HEK293 (cell line): ENCODE measurements around the gene TOR4A.

Source experiments
- CTCF ChIA-PET: fragments of 350-600 bp; formaldehyde crosslinking; extraction: SDS; loops from one replicate; lab custom pipeline; 2021; ENCODE audit warnings: antibody characterized with exemption; lab: Yijun Ruan, JAX
- POLR2A ChIA-PET: fragments of 300-600 bp; formaldehyde crosslinking; extraction: SDS; loops from one replicate; lab custom pipeline; 2020; ENCODE audit warnings: antibody characterized with exemption, inconsistent platforms; lab: Yijun Ruan, JAX
- H3K27ac ChIP-seq: fragments of 200-500 bp; sonication (Bioruptor generic); 2 replicates; pipeline ENCODE4 v1.5.1; 2014; ENCODE audit warnings: low read depth, low read length, control low read depth, inconsistent platforms; ENCODE audit errors: extremely low read depth
- H3K36me3 ChIP-seq, 2 experiments: fragments of 200-500 bp in 1 of 2; sonication (Bioruptor generic) in 1 of 2; 1 replicate in 1 of 2; 2 replicates in 1 of 2; pipeline ENCODE4 v1.5.1; 2014 to 2017; ENCODE audit warnings: inconsistent platforms in 2 of 2, low read length in 2 of 2; ENCODE audit not compliant: control insufficient read depth in 2 of 2, insufficient read depth in 1 of 2
- H3K4me1 ChIP-seq: fragments of 200-500 bp; sonication (Bioruptor generic); 2 replicates; pipeline ENCODE4 v1.5.1; 2014; ENCODE audit warnings: mild to moderate bottlenecking, low read length, inconsistent platforms; ENCODE audit not compliant: control insufficient read depth, insufficient read depth
- H3K4me3 ChIP-seq: 2 replicates; pipeline ENCODE4 v1.5.1; 2011; ENCODE audit warnings: low read depth, mild to moderate bottlenecking, control low read depth, low read length, moderate library complexity
- H3K9me3 ChIP-seq: fragments of 200-500 bp; sonication (Bioruptor generic); 2 replicates; pipeline ENCODE4 v1.5.1; 2014; ENCODE audit warnings: low read depth, low read length, inconsistent platforms; ENCODE audit not compliant: control insufficient read depth, insufficient read depth
- BCL11B ChIP-seq: fragments of 450-650 bp; formaldehyde crosslinking; IDR thresholded peaks from 2 replicates; pipeline ENCODE4 v1.5.1; 2016; ENCODE audit warnings: low read depth, missing biosample characterization, missing genetic modification characterization
- CTCF ChIP-seq: fragments of 450-650 bp; formaldehyde crosslinking; IDR thresholded peaks from 2 replicates; pipeline ENCODE4 v1.5.1; 2016; ENCODE audit warnings: missing biosample characterization, missing genetic modification characterization
- HOXD13 ChIP-seq: sonication (generic); formaldehyde crosslinking; IDR thresholded peaks from 2 replicates; pipeline ENCODE4 v1.8.0; 2022; ENCODE audit warnings: missing genetic modification reagents, borderline replicate concordance
- KLF7 ChIP-seq: fragments of 450-650 bp; formaldehyde crosslinking; IDR thresholded peaks from 2 replicates; pipeline ENCODE4 v1.5.1; 2016; ENCODE audit warnings: missing biosample characterization, missing genetic modification characterization, borderline replicate concordance
- KLF8 ChIP-seq: fragments of 450-650 bp; formaldehyde crosslinking; IDR thresholded peaks from 2 replicates; pipeline ENCODE4 v1.5.1; 2016; ENCODE audit warnings: missing biosample characterization, missing genetic modification characterization
- ZBTB44 ChIP-seq: fragments of 450-650 bp; IDR thresholded peaks from 2 replicates; pipeline ENCODE4 v1.5.1; 2018; ENCODE audit warnings: missing biosample characterization, mild to moderate bottlenecking, missing genetic modification characterization
- ZEB2 ChIP-seq: fragments of 450-650 bp; formaldehyde crosslinking; IDR thresholded peaks from 2 replicates; pipeline ENCODE4 v1.5.1; 2016; ENCODE audit warnings: missing biosample characterization, missing genetic modification characterization
- ZFP3 ChIP-seq: fragments of 450-650 bp; formaldehyde crosslinking; IDR thresholded peaks from 2 replicates; pipeline ENCODE4 v1.5.1; 2016; ENCODE audit warnings: low read depth, missing biosample characterization, missing genetic modification characterization
- ZFP37 ChIP-seq: fragments of 450-650 bp; formaldehyde crosslinking; IDR thresholded peaks from 2 replicates; pipeline ENCODE4 v1.5.1; 2016; ENCODE audit warnings: missing biosample characterization, missing genetic modification characterization
- ZIC2 ChIP-seq: fragments of 450-650 bp; formaldehyde crosslinking; IDR thresholded peaks from 2 replicates; pipeline ENCODE4 v1.5.1; 2016; ENCODE audit warnings: missing biosample characterization, missing genetic modification characterization
- ZNF169 ChIP-seq: fragments of 450-650 bp; formaldehyde crosslinking; IDR thresholded peaks from 2 replicates; pipeline ENCODE4 v1.5.1; 2016; ENCODE audit warnings: missing biosample characterization, missing genetic modification characterization
- ZNF221 ChIP-seq: fragments of 450-650 bp; formaldehyde crosslinking; IDR thresholded peaks from 2 replicates; pipeline ENCODE4 v1.5.1; 2017; ENCODE audit warnings: missing biosample characterization, missing genetic modification characterization, borderline replicate concordance
- ZNF23 ChIP-seq: fragments of 450-650 bp; formaldehyde crosslinking; IDR thresholded peaks from 2 replicates; pipeline ENCODE4 v1.5.1; 2016; ENCODE audit warnings: missing biosample characterization, missing genetic modification characterization, borderline replicate concordance
- ZNF274 ChIP-seq, 2 experiments: fragments of 200-500 bp in 1 of 2; fragments of 450-650 bp in 1 of 2; sonication (Bioruptor generic) in 1 of 2; formaldehyde crosslinking in 1 of 2; IDR thresholded peaks; 2 replicates each; pipeline versions ENCODE4 v1.5.1 to v1.6.1; 2014 to 2016; ENCODE audit warnings: borderline replicate concordance in 1 of 2, inconsistent platforms in 1 of 2, low read length in 1 of 2, missing biosample characterization in 1 of 2, missing genetic modification characterization in 1 of 2
- ZNF341 ChIP-seq: fragments of 450-650 bp; formaldehyde crosslinking; IDR thresholded peaks from 2 replicates; pipeline ENCODE4; 2016; ENCODE audit warnings: low read depth, missing biosample characterization, missing genetic modification characterization
- ZNF37A ChIP-seq: fragments of 450-650 bp; IDR thresholded peaks from 2 replicates; pipeline ENCODE4 v1.5.1; 2018; ENCODE audit warnings: missing biosample characterization, missing genetic modification characterization
- ZNF391 ChIP-seq: fragments of 450-650 bp; formaldehyde crosslinking; IDR thresholded peaks from 2 replicates; pipeline ENCODE4 v1.5.1; 2016; ENCODE audit warnings: low read depth, missing biosample characterization, missing genetic modification characterization, borderline replicate concordance
- ZNF530 ChIP-seq: fragments of 450-650 bp; formaldehyde crosslinking; IDR thresholded peaks from 2 replicates; pipeline ENCODE4 v1.5.1; 2016; ENCODE audit warnings: low read depth, missing biosample characterization, missing genetic modification characterization
- ZNF561 ChIP-seq: fragments of 450-650 bp; IDR thresholded peaks from 2 replicates; pipeline ENCODE4 v1.5.1; 2018; ENCODE audit warnings: missing biosample characterization, missing genetic modification characterization, borderline replicate concordance
- ZNF677 ChIP-seq: fragments of 450-650 bp; IDR thresholded peaks from 2 replicates; pipeline ENCODE4 v1.5.0; 2018; ENCODE audit warnings: missing biosample characterization, mild to moderate bottlenecking, missing genetic modification characterization, moderate library complexity
- ZNF701 ChIP-seq: fragments of 450-650 bp; formaldehyde crosslinking; IDR thresholded peaks from 2 replicates; pipeline ENCODE4 v1.5.1; 2016; ENCODE audit warnings: missing biosample characterization, missing genetic modification characterization
- ZNF747 ChIP-seq: fragments of 450-650 bp; formaldehyde crosslinking; IDR thresholded peaks from 2 replicates; pipeline ENCODE4 v1.5.1; 2016; ENCODE audit warnings: missing biosample characterization, missing genetic modification characterization
- ZNF76 ChIP-seq: fragments of 450-650 bp; formaldehyde crosslinking; IDR thresholded peaks from 2 replicates; pipeline ENCODE4; 2016; ENCODE audit warnings: low read depth, missing biosample characterization, missing genetic modification characterization, borderline replicate concordance
- ZXDB ChIP-seq: fragments of 450-650 bp; formaldehyde crosslinking; IDR thresholded peaks from 2 replicates; pipeline ENCODE4 v1.5.1; 2016; ENCODE audit warnings: missing biosample characterization, missing genetic modification characterization
- TF ChIP-seq, protein P1 (sequence below): sonication (generic); formaldehyde crosslinking; IDR thresholded peaks from 2 replicates; pipeline ENCODE4 v1.8.1; 2022; ENCODE audit warnings: mild to moderate bottlenecking, moderate library complexity, missing genetic modification reagents
- TF ChIP-seq, protein P2 (sequence below): fragments of 450-650 bp; formaldehyde crosslinking; IDR thresholded peaks from 2 replicates; pipeline ENCODE4 v1.5.1; 2016; ENCODE audit warnings: missing biosample characterization, missing genetic modification characterization
- TF ChIP-seq, protein P3 (sequence below): fragments of 450-650 bp; formaldehyde crosslinking; IDR thresholded peaks from 2 replicates; pipeline ENCODE4; 2016; ENCODE audit warnings: missing biosample characterization, missing genetic modification characterization

Gene TOR4A

DNA sequence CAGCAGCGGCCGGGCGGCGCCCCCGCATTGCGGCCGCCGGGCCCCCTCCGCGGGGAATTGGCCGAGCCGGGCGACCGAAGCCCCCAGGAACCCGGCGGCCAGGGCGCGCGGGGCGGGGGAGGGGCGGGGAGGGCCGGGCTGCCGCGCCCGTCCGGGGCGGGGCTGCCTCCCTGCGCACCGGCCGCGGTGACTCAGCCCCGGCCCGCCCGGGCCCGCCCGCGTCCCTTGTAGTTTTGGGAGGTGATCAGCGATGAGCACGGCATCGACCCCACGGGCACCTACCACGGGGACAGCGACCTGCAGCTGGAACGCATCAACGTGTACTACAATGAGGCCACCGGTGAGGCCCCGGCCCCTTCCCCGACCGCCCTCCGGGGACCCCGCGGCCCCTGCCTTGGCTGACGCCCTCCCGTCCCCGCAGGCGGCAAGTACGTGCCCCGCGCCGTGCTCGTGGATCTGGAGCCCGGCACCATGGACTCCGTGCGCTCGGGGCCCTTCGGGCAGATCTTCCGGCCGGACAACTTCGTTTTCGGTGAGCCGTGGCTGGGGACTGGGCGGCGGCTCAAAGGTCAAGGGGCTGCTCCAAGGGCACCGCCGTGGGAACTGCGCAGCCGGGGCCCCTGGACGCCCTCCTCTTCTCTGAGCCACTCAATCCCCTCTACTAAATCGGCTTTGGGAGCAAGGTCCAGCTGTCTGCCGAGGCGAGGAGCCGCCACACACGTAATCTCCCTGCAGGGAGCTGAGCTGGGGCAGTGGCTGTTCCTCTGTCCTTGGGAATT is 35.8 kb upstream of the TOR4A start:
- Histone ChIP-seq H3K9me3 (no peaks in the 10 kb centered on the region), H3K27ac (peak overlapping the region; percentile 89), H3K4me3 (peak overlapping the region; percentile 83), H3K36me3 (peaks cover 0 to 32% of the 10 kb centered on the region in 2 experiments; a peak in 1 of 3 replicates), H3K4me1 (peaks cover 6% of the 10 kb centered on the region; the same call in 1 of the 2 replicates)
- ChIA-PET CTCF (interaction anchor here (0.8 to 1.6 kb wide), 5 partner anchors 12 to 212 kb away, joined by 3 to 13 read pairs (median 5); partner anchors contain the start of genes CYSRT1, NELFB and NPDC1), POLR2A (interaction anchor here (0.6 to 11.5 kb wide), 56 partner anchors 12 to 514 kb away, joined by 3 to 336 read pairs (median 6); partner anchors contain the start of genes ANAPC2, ARRDC1, CYSRT1 and EXD3)
- TF ChIP-seq ZNF37A (tag by site-specific recombination) (no peak), ZFP3 (no peak), ZNF701 (tag by site-specific recombination) (no peak), ZNF747 (tag by site-specific recombination) (no peak), ZFP37 (tag by site-specific recombination) (0 out of 2 replicates have a peak, but pooled peaks have one; percentile 38), ZNF221 (tag by site-specific recombination) (no peak), ZNF561 (tag by site-specific recombination) (0 out of 2 replicates have a peak, but pooled peaks have one; percentile 33), ZNF76 (tag by site-specific recombination) (no peak), ZNF677 (tag by site-specific recombination) (no peak), ZNF169 (tag by site-specific recombination) (no peak), CTCF (tag by site-specific recombination) (no peak), BCL11B (tag by site-specific recombination) (peak; percentile 44; the same call in 1 of the 2 replicates), ZEB2 (tag by site-specific recombination) (peak; percentile 39; the same call in 1 of the 2 replicates), ZNF391 (tag by site-specific recombination) (0 out of 2 replicates have a peak, but pooled peaks have one; percentile 34), HOXD13 (CRISPR knock-in tag) (no peak), ZNF530 (tag by site-specific recombination) (no peak), ZXDB (tag by site-specific recombination) (0 out of 2 replicates have a peak, but pooled peaks have one; percentile 21), ZNF341 (tag by site-specific recombination) (peak; percentile 47; the same call in 1 of the 2 replicates), ZIC2 (tag by site-specific recombination) (0 out of 2 replicates have a peak, but pooled peaks have one; percentile 54), KLF7 (tag by site-specific recombination) (0 out of 2 replicates have a peak, but pooled peaks have one; percentile 17), KLF8 (tag by site-specific recombination) (peak; percentile 57), ZNF274 (IDR thresholded peaks at IDR 0.05; ENCODE audit: low read length) (no peak), ZNF274 (tag by site-specific recombination; IDR thresholded peaks at IDR 0.05; ENCODE audit: borderline replicate concordance) (no peak), ZBTB44 (tag by site-specific recombination) (no peak), ZNF23 (no peak)
- TF ChIP-seq, protein P1, sequence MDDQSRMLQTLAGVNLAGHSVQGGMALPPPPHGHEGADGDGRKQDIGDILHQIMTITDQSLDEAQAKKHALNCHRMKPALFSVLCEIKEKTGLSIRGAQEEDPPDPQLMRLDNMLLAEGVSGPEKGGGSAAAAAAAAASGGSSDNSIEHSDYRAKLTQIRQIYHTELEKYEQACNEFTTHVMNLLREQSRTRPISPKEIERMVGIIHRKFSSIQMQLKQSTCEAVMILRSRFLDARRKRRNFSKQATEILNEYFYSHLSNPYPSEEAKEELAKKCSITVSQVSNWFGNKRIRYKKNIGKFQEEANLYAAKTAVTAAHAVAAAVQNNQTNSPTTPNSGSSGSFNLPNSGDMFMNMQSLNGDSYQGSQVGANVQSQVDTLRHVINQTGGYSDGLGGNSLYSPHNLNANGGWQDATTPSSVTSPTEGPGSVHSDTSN (CRISPR knock-in tag): no peak
- TF ChIP-seq, protein P2, sequence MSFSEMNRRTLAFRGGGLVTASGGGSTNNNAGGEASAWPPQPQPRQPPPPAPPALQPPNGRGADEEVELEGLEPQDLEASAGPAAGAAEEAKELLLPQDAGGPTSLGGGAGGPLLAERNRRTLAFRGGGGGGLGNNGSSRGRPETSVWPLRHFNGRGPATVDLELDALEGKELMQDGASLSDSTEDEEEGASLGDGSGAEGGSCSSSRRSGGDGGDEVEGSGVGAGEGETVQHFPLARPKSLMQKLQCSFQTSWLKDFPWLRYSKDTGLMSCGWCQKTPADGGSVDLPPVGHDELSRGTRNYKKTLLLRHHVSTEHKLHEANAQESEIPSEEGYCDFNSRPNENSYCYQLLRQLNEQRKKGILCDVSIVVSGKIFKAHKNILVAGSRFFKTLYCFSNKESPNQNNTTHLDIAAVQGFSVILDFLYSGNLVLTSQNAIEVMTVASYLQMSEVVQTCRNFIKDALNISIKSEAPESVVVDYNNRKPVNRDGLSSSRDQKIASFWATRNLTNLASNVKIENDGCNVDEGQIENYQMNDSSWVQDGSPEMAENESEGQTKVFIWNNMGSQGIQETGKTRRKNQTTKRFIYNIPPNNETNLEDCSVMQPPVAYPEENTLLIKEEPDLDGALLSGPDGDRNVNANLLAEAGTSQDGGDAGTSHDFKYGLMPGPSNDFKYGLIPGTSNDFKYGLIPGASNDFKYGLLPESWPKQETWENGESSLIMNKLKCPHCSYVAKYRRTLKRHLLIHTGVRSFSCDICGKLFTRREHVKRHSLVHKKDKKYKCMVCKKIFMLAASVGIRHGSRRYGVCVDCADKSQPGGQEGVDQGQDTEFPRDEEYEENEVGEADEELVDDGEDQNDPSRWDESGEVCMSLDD: no peak
- TF ChIP-seq, protein P3, sequence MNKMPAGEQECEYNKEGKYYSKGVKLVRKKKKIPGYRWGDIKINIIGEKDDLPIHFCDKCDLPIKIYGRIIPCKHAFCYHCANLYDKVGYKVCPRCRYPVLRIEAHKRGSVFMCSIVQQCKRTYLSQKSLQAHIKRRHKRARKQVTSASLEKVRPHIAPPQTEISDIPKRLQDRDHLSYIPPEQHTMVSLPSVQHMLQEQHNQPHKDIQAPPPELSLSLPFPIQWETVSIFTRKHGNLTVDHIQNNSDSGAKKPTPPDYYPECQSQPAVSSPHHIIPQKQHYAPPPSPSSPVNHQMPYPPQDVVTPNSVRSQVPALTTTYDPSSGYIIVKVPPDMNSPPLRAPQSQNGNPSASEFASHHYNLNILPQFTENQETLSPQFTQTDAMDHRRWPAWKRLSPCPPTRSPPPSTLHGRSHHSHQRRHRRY (tag by site-specific recombination): no peak
